ENCODE measurements around the gene CENPB. TPM values are rescaled to one million over a fixed set of nuclear protein-coding genes. Genes with fewer than 3 reads are reported as not detected.

CENPB gene
- total and polyA plus RNA-seq, 10 of the 15 experiments (the other 5 are each of a cell fraction or from before 2014, with no cell fraction given) = 0.16 to 71.2 (median 14.0) TPM

- TF ChIP-seq, protein P1, sequence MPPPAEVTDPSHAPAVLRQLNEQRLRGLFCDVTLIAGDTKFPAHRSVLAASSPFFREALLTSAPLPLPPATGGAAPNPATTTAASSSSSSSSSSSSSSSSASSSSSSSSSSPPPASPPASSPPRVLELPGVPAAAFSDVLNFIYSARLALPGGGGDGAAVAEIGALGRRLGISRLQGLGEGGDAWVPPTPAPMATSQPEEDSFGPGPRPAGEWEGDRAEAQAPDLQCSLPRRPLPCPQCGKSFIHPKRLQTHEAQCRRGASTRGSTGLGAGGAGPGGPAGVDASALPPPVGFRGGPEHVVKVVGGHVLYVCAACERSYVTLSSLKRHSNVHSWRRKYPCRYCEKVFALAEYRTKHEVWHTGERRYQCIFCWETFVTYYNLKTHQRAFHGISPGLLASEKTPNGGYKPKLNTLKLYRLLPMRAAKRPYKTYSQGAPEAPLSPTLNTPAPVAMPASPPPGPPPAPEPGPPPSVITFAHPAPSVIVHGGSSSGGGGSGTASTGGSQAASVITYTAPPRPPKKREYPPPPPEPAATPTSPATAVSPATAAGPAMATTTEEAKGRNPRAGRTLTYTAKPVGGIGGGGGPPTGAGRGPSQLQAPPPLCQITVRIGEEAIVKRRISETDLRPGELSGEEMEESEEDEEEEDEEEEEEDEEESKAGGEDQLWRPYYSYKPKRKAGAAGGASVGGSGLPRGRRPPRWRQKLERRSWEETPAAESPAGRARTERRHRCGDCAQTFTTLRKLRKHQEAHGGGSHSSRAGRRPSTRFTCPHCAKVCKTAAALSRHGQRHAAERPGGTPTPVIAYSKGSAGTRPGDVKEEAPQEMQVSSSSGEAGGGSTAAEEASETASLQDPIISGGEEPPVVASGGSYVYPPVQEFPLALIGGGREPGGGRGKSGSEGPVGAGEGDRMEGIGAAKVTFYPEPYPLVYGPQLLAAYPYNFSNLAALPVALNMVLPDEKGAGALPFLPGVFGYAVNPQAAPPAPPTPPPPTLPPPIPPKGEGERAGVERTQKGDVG (CRISPR knock-in tag; IDR thresholded peaks at IDR 0.05) = no peak
- TF ChIP-seq MLLT1 (IDR thresholded peaks at IDR 0.05) (0 out of 2 replicates have a peak, but pooled peaks have one; percentile 33), RUNX3 (IDR thresholded peaks at IDR 0.05; ENCODE audit: low read length) (no peak), ZBTB40 (IDR thresholded peaks at IDR 0.05; ENCODE audit: borderline replicate concordance) (0 out of 2 replicates have a peak, but pooled peaks have one; percentile 27)
- TF ChIP-seq, protein P2, sequence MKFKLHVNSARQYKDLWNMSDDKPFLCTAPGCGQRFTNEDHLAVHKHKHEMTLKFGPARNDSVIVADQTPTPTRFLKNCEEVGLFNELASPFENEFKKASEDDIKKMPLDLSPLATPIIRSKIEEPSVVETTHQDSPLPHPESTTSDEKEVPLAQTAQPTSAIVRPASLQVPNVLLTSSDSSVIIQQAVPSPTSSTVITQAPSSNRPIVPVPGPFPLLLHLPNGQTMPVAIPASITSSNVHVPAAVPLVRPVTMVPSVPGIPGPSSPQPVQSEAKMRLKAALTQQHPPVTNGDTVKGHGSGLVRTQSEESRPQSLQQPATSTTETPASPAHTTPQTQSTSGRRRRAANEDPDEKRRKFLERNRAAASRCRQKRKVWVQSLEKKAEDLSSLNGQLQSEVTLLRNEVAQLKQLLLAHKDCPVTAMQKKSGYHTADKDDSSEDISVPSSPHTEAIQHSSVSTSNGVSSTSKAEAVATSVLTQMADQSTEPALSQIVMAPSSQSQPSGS (IDR thresholded peaks at IDR 0.05; ENCODE audit: low read length) = no peak
Observed at GRCh38 chr20:3819411-3820047, 33.0 kb upstream of the CENPB start (continued).
